K562 (cell line): Measurements from ENCODE around the gene KASH5. TPM values are rescaled to one million over a fixed set of nuclear protein-coding genes. Genes with fewer than 3 reads are reported as not detected.
"Not testable (repeated sequence)": the region's sequence is repeated elsewhere in the genome, so short reads cannot be mapped to it uniquely, and the experiment has no call there.

ENCODE experiments used
- ATAC-seq: fragments of 200-7000 bp; cut with Tn5 transposase; 3 replicates; pipeline ENCODE4 v1.9.1; 2020; ENCODE audit warnings: moderate library complexity
- BruUV-seq: library from RNA; stranded (reverse); fragments of 400-500 nt; replicated peaks from 2 replicates; lab custom pipeline; 2021; lab: Mats Ljungman, UMichigan
- CTCF ChIA-PET: fragments of 300-600 bp; formaldehyde crosslinking; extraction: SDS; loops from one replicate; lab custom pipeline; 2021; ENCODE audit warnings: low intra/inter-chr PET ratio; lab: Yijun Ruan, JAX
- POLR2A ChIA-PET: fragments of 300-600, 350-650 bp; sonication (Branson Sonifier 250); formaldehyde crosslinking; extraction: SDS; loops from one replicate; lab custom pipeline; 2021; ENCODE audit warnings: antibody characterized with exemption, inconsistent platforms; lab: Yijun Ruan, JAX
- DNase-seq, 4 experiments: peaks; one replicate each; pipeline versions ENCODE4 v3.0.0 to v3.0.0-alpha.2; 2011 to 2018; ENCODE audit warnings: low spot score in 3 of 4, mixed read lengths in 3 of 4; ENCODE audit errors: extremely low read depth in 1 of 4
- FAIRE-seq: peaks from 2 replicates; lab custom pipeline; 2011; peaks lifted over from hg19 to GRCh38; lab: Jason Lieb, UNC
- H2AFZ ChIP-seq: 2 replicates; pipeline ENCODE4 v1.6.0; 2011; ENCODE audit warnings: low read depth, low read length, control low read depth, inconsistent platforms
- H3K27ac ChIP-seq: fragments of 200-600 bp; 3 replicates; pipeline ENCODE4 v1.8.0; 2011; ENCODE audit warnings: low read depth, mild to moderate bottlenecking, control low read depth, inconsistent platforms, low read length, moderate library complexity, mixed read lengths; ENCODE audit errors: extremely low read depth
- H3K27me3 ChIP-seq, 2 experiments: fragments of 300-600 bp in 1 of 2; 2 replicates in 1 of 2; 3 replicates in 1 of 2; pipeline versions ENCODE4 v1.6.0 to v1.8.0; 2011; ENCODE audit warnings: inconsistent platforms in 2 of 2, low read length in 2 of 2, mild to moderate bottlenecking in 1 of 2, mixed read lengths in 1 of 2, moderate library complexity in 1 of 2; ENCODE audit not compliant: control insufficient read depth in 2 of 2, insufficient read depth in 2 of 2
- H3K36me3 ChIP-seq: fragments of 300-600 bp; 3 replicates; pipeline ENCODE4 v1.8.0; 2011; ENCODE audit warnings: mild to moderate bottlenecking, low read length, inconsistent platforms; ENCODE audit not compliant: control insufficient read depth, insufficient read depth
- H3K4me1 ChIP-seq, 2 experiments: fragments of 200-600 bp in 1 of 2; replicated peaks in 1 of 2; 2 replicates in 1 of 2; 3 replicates in 1 of 2; pipeline versions ENCODE4 v1.5.1 to v1.8.0; 2011; ENCODE audit warnings: inconsistent platforms in 2 of 2, low read length in 2 of 2, mild to moderate bottlenecking in 1 of 2, mixed read lengths in 1 of 2, moderate library complexity in 1 of 2; ENCODE audit not compliant: control insufficient read depth in 2 of 2, insufficient read depth in 2 of 2
- H3K4me2 ChIP-seq: 2 replicates; pipeline ENCODE4 v1.6.1; 2011; ENCODE audit warnings: low read length, control low read depth, inconsistent platforms, mixed read lengths; ENCODE audit not compliant: insufficient read depth
- H3K4me3 ChIP-seq: fragments of 200-600 bp; sonication (generic), shearing (Covaris generic); 2 replicates; pipeline ENCODE4 v1.5.1; 2016; ENCODE audit warnings: control low read depth, inconsistent platforms
- H3K79me2 ChIP-seq: fragments of 200-600 bp; 3 replicates; pipeline ENCODE4 v1.8.0; 2011; ENCODE audit warnings: low read length, inconsistent platforms; ENCODE audit not compliant: control insufficient read depth, insufficient read depth
- H3K9ac ChIP-seq, 2 experiments: 2 replicates each; pipeline versions ENCODE4 v1.6.0 to v1.6.1; 2011; ENCODE audit warnings: low read depth in 2 of 2, low read length in 2 of 2, control low read depth in 1 of 2, inconsistent platforms in 1 of 2, mild to moderate bottlenecking in 1 of 2, mixed read lengths in 1 of 2; ENCODE audit not compliant: insufficient read depth in 1 of 2
- H3K9me1 ChIP-seq: one replicate; pipeline ENCODE4 v1.6.0; 2011; ENCODE audit warnings: inconsistent platforms, mild to moderate bottlenecking, low read length, moderate library complexity; ENCODE audit not compliant: control insufficient read depth, insufficient read depth
- H3K9me3 ChIP-seq: replicated peaks from 2 replicates; pipeline ENCODE4 v1.5.1; 2011; ENCODE audit warnings: low read depth, low read length, inconsistent platforms; ENCODE audit not compliant: control insufficient read depth, insufficient read depth
- H4K20me1 ChIP-seq: replicated peaks from 2 replicates; pipeline ENCODE4 v1.6.1; 2011; ENCODE audit warnings: low read length, inconsistent platforms, mixed read lengths; ENCODE audit not compliant: control insufficient read depth, insufficient read depth
- HCFC1 ChIP-seq: IDR thresholded peaks from 2 replicates; pipeline ENCODE4 v1.6.1; 2012; ENCODE audit warnings: low read depth, low read length, improper control_type of control experiment
- YY1 ChIP-seq, 3 experiments: IDR thresholded peaks; 2 replicates each; pipeline ENCODE4 v1.6.1; 2011; ENCODE audit warnings: low read length in 2 of 3, mild to moderate bottlenecking in 2 of 3, moderate library complexity in 2 of 3, borderline replicate concordance in 1 of 3, control low read depth in 1 of 3, low read depth in 1 of 3; ENCODE audit not compliant: insufficient read depth in 3 of 3, insufficient replicate concordance in 2 of 3, control insufficient read depth in 1 of 3, insufficient read length in 1 of 3; ENCODE audit errors: extremely low read depth in 1 of 3
- WGBS: fragments of 100-300 bp; shearing (Covaris generic); methylation state at CpG from one replicate; pipeline ENCODE4 v1.1.6; 2016; ENCODE audit warnings: low coverage, mixed read lengths; ENCODE audit not compliant: insufficient coverage; ENCODE audit errors: missing lambda C conversion rate; 5-methylcytosine and 5-hydroxymethylcytosine counted together
- in situ Hi-C: fragments of 300-500 bp; cut with MboI; formaldehyde crosslinking; loops from 4 replicates; pipeline ENCODE4 v1.15.0; 2018; ENCODE audit warnings: inconsistent platforms, mixed read lengths
- intact Hi-C: fragments of 100-400 bp; cut with micrococcal nuclease; formaldehyde crosslinking; loops from 2 replicates; pipeline ENCODE4 v1.14.2; 2022
- polyA plus RNA-seq, 8 experiments: library from polyadenylated mRNA; depleted of rRNA in 4 of 8; stranded (reverse) in 5 of 8; unstranded in 3 of 8; fragments of >200 nt; fragmentation: Nextera tagmentation in 2 of 8; fragmentation: Illumina TruSeq in 1 of 8; extraction: Ambion mirVana in 2 of 8; extraction: Trizol in 1 of 8; gene quantifications; 2 replicates each; pipeline versions ENCODE4 v1.2.1 to v1.2.3, GENCODE V29; 2011 to 2014; ENCODE audit warnings: inconsistent platforms in 1 of 8, missing spikeins in 1 of 8
- total RNA-seq, 7 experiments: library from RNA; depleted of rRNA in 6 of 7; stranded (reverse); fragments of >200 nt in 6 of 7; fragmentation: Illumina TruSeq in 2 of 7; extraction: Trizol in 2 of 7; gene quantifications; 2 replicates each; pipeline versions ENCODE4 v1.2.1 to v1.2.3, GENCODE V29; 2011 to 2021; ENCODE audit warnings: low replicate concordance in 1 of 7
- TF ChIP-seq, protein P1 (sequence below): fragments of 450-650 bp; IDR thresholded peaks from one replicate; pipeline ENCODE4 v1.6.1; 2018; ENCODE audit warnings: mild to moderate bottlenecking, moderate library complexity; ENCODE audit not compliant: partially characterized antibody
- TF ChIP-seq, protein P2 (sequence below): fragments of 250-450 bp; sonication (Bioruptor Pico); IDR thresholded peaks from 2 replicates; pipeline ENCODE4 v1.5.0; 2021; ENCODE audit warnings: mild to moderate bottlenecking, borderline replicate concordance

Gene KASH5
- total and polyA plus RNA-seq, 9 of the 15 experiments (the other 6 are each of a cell fraction or from before 2014, with no cell fraction given) = 0.07 to 0.84 (median 0.34) TPM; not detected in 1

- FAIRE-seq (no peak), DNase-seq (no peak), ATAC-seq (0 out of 3 replicates have a peak, but pooled peaks have one; percentile 46)
- peak overlapping the region in 1 of 2 experiments; percentile 65; a peak in 2 of 4 replicates for H3K9ac ChIP-seq
- H3K36me3 ChIP-seq = peaks cover 45% of the 10 kb centered on the region; the same call in 2 of the 3 replicates
- H3K27me3 ChIP-seq = no peaks in the 10 kb centered on the region
- peaks cover 0 to 19% of the 10 kb centered on the region in 2 experiments; a peak in 4 of 5 replicates for H3K4me1 ChIP-seq
- H3K9me3 ChIP-seq = no peaks in the 10 kb centered on the region
- no TSS peak for BruUV-seq
- no peaks in the 10 kb centered on the region for H4K20me1 ChIP-seq
- no peak overlapping the region for H3K27ac ChIP-seq
- in situ Hi-C loops = no loop called here
- ChIA-PET CTCF (no interaction called here), POLR2A (no interaction called here)
- peaks cover 20% of the 10 kb centered on the region for H3K79me2 ChIP-seq
- H3K9me1 ChIP-seq = no peaks in the 10 kb centered on the region
- intact Hi-C loops = no loop called here
- no peak overlapping the region for H2AFZ ChIP-seq
- TF ChIP-seq YY1 (IDR thresholded peaks at IDR 0.05; ENCODE audit: borderline replicate concordance in 1 of 3, control insufficient read depth in 1 of 3, extremely low read depth in 1 of 3, insufficient read depth in 3 of 3, insufficient read length in 1 of 3, insufficient replicate concordance in 2 of 3, low read depth in 1 of 3, low read length in 2 of 3) (peak in 1 of 3 experiments; percentile 16), HCFC1 (0 out of 2 replicates have a peak, but pooled peaks have one; percentile 19)
- TF ChIP-seq, protein P1, sequence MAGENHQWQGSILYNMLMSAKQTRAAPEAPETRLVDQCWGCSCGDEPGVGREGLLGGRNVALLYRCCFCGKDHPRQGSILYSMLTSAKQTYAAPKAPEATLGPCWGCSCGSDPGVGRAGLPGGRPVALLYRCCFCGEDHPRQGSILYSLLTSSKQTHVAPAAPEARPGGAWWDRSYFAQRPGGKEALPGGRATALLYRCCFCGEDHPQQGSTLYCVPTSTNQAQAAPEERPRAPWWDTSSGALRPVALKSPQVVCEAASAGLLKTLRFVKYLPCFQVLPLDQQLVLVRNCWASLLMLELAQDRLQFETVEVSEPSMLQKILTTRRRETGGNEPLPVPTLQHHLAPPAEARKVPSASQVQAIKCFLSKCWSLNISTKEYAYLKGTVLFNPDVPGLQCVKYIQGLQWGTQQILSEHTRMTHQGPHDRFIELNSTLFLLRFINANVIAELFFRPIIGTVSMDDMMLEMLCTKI = no peak
- TF ChIP-seq, protein P2, sequence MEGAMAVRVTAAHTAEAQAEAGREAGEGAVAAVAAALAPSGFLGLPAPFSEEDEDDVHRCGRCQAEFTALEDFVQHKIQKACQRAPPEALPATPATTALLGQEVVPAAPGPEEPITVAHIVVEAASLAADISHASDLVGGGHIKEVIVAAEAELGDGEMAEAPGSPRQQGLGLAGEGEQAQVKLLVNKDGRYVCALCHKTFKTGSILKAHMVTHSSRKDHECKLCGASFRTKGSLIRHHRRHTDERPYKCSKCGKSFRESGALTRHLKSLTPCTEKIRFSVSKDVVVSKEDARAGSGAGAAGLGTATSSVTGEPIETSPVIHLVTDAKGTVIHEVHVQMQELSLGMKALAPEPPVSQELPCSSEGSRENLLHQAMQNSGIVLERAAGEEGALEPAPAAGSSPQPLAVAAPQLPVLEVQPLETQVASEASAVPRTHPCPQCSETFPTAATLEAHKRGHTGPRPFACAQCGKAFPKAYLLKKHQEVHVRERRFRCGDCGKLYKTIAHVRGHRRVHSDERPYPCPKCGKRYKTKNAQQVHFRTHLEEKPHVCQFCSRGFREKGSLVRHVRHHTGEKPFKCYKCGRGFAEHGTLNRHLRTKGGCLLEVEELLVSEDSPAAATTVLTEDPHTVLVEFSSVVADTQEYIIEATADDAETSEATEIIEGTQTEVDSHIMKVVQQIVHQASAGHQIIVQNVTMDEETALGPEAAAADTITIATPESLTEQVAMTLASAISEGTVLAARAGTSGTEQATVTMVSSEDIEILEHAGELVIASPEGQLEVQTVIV = no peak
- no peak overlapping the region for H3K4me2 ChIP-seq
- 96% methylated on average over 12 of the region's 12 CpGs for WGBS
- no peak overlapping the region for H3K4me3 ChIP-seq
These were observed 71.3 kb downstream of the KASH5 start for GRCh38 chr19:49459388-49459787.

- H3K79me2 ChIP-seq, H3K27me3 ChIP-seq, BruUV-seq, FAIRE-seq, intact Hi-C loops, H3K4me3 ChIP-seq, H3K9me3 ChIP-seq, H3K9ac ChIP-seq, H3K9me1 ChIP-seq, H3K27ac ChIP-seq, in situ Hi-C loops, H2AFZ ChIP-seq, H4K20me1 ChIP-seq, CTCF ChIA-PET, ATAC-seq, H3K4me2 ChIP-seq, DNase-seq, POLR2A ChIA-PET: not testable (repeated sequence)
- no CpG with 5 or more reads among the region's 1 CpG for WGBS
- H3K36me3 ChIP-seq = peaks cover 52% of the 10 kb centered on the region; the same call in 2 of the 3 replicates
- H3K4me1 ChIP-seq = peaks cover 0 to 19% of the 10 kb centered on the region in 2 experiments; a peak in 4 of 5 replicates
These were observed 73.1 kb downstream of the KASH5 start for GRCh38 chr19:49461130-49461529.
